CD4-positive, alpha-beta T cell treated with Interleukin-17A for 4 hours (primary cell): ENCODE measurements around the gene BABAM2.
"Not testable (repeated sequence)": the region's sequence is repeated elsewhere in the genome, so short reads cannot be mapped to it uniquely, and the experiment has no call there.

Experiments used
- DNase-seq: peaks from one replicate; pipeline ENCODE4 v3.0.0-alpha.2; 2020; ENCODE audit warnings: mixed read lengths

Gene BABAM2

DNA sequence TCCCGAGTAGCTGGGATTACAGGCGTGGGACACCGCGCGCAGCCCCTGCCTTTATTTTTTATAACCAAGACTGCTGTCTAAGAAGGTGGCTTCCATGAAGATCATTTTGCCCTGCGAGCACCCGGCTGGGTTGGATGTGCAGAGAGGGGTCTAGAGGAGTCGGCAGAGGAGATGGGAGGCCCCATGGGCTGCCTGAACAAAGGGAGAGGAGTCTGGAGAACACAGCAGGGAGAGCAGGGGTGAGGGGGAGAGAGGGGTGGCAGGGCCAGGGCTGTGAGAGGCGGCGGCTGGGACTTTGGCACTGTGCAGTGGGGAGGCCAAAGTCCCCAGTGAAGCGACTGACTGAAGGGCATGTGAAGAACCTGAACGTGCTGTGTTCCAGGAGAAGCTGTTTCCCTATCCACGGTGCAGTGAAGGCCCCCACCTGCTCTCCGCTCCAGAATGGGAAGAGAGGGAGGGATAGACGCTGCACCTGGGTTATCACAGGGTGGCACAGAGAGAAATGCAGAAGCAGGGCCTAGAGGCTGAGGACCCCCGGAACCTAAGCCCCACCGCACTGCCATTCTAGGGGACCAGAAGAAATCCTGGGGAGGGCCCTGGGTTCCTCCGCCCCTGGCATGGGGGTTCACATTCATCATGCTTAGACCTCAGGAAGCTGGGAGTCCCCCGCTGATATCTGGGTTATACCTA lies 477.3 kb downstream of the BABAM2 start:
- DNase-seq, result no peak

DNA sequence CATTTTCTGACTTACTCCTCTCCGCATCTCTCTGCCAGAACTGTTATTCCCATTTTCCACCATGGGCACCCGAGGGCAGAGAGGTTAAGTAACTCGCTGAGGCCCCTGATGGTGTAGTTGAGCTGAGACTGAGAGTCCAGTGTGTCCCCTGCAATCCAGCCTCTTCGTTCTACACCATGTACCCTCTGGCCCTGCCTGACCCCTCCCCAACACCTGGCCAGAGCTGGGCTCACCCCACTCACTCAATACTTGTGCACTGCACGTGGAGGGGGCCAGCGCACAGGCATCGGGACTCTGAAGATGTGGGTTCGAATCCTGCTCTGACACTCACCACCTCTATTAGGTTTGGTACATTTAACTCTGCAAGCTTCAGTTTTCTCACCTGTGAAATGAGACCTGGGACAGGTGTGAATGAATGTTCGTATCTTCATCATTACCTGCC lies 477.8 kb downstream of the BABAM2 start:
- no peak for DNase-seq

DNA sequence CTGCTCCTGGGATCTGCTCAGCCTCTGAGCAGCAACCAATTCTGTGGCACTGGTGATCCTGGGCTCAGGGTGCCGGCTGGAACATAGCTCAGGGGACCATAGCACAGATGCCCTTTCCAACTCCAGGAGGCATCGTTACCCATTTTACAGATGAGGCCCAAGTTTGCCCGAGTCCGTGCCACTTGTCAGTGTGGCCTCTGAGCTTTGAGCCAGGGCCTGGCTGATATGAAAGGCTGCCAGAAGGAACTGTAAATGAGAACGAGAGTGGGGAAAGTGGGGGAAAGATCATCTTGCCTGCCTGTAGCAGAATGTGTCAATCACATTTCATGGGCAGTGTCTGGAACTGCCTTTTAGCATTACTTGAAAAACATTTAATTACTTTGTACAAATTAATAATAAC lies 478.8 kb downstream of the BABAM2 start:
- no peak for DNase-seq

DNA sequence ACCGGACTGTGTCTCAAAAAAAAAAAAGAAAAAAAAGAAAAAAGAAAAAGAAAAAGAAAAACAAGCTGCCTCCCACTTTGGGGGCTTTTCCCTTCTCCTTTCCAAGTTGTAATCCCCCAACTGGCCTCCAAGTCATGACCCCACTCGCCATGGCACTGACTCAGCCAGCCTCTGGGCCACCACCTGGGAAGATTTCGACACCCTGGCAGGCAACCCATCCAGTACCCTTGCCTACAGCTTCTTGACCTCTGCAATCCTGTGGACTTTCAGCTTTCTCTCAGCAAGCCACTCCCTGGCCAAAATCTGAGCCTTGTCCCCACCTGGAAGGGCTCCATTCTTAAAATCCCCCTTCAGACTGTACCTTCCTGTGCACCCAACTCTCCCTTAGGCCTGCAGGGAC lies 479.8 kb downstream of the BABAM2 start:
- no peak for DNase-seq

DNA sequence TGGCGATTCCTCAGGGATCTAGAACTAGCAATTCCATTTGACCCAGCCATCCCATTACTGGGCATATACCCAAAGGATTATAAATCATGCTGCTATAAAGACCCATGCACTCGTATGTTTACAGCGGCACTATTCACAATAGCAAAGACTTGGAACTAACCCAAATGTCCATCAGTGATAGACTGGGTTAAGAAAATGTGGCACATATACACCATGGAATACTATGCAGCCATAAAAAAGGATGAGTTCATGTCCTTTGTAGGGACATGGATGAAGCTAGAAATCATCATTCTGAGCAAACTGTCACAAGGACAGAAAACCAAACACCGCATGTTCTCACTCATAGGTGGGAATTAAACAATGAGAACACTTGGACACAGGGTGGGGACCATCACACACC lies 481.2 kb downstream of the BABAM2 start:
- not testable (repeated sequence) for DNase-seq

DNA sequence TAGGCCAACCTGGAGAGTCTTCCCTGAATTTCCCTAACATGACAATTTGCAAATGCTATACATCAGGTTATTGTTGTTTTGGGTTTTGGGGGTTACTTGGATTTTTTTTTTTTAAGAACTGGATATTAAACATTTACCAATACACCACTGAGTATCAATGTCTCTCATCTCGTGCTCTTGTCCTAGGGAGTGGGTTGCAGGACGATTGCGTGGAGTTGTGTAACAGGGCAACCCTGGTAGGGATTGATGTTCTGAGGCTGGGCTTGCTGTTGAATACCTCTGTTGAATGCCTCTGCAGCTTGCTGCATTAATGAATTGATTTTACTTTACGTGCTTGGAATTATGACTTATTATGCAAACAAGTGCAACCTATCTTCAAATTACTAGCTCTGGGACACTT lies 483.3 kb downstream of the BABAM2 start:
- no peak for DNase-seq

DNA sequence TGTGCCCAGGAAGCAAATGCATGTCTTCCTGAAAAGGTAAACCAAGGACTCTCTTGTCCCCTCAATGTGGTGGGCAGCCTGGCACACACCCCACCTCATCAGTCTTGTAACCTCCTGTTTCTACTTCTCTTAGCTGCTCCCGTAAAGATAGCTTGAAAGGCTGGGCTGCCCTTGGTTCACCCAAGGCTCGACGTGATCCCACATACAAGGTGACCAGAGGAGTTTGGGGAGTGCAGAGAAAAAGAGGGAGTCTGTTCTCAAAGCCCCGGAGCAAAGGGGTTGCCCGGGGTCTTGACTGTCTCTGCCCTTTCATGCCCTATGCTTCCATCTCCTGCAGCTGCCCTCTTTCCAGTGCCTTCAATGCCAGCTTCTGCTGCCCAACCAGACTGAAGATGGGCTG lies 483.8 kb downstream of the BABAM2 start:
- DNase-seq, result no peak

DNA sequence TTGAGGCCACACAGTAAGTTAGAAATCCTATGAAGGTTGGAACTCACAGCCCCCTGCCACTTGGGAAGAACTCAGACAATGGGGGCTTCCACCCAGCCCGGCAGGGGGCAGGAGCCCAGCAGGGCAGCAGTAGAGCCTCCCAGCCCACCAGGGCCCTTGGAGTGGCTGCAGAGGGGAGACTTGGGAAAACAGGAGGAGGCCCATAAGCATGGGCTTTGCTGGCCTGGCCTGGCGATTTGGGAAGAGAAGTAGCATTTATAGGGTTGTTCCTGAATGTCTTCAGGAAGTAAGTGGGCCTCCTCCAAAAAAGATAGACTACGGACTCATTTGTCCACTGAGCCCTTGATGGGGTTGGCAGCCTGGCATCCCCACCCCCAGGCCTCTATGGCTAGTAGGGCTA lies 484.7 kb downstream of the BABAM2 start:
- no peak for DNase-seq

DNA sequence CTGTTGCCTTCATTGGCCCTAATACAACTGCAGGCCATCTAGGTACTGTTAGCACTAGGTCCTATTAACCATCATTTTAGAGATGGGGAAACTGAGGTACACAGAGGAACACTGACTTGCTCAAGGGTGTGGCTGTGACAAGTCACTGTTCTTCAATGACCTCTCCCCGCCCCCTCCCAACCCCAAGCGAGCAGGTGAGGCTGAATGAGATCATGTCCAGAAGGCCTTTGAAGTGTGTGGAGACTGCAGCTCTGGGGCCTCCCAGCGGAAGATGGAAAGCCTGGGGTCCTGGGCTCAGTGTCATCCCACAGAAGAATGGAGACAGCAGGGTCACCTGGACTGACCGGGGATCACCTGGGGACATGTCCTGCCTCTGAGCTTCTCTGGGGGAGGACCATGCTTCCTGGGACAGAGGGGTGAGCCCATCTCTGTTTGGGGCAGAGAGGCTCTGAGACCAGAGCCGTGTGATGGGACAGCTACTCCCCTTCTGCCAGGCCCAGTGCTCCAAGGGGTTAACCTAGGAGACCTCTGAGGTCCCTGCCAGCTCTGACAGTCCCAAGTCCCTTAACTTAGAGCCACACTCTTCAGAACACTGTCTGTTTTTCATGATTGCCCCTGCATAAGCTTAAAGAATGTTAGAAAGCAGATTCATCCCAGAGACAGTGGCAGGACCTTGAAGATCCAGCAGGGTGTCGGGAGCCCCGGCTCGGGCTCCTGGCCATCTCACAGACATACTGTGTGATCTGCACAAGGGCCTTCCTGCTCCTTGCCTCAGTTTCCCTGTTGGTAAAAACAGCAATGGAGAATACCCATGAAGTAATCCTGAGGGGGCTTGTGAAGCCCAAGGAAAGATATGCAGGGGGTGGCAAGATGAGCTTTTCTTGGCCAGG lies 485.5 kb downstream of the BABAM2 start:
- no peak for DNase-seq

DNA sequence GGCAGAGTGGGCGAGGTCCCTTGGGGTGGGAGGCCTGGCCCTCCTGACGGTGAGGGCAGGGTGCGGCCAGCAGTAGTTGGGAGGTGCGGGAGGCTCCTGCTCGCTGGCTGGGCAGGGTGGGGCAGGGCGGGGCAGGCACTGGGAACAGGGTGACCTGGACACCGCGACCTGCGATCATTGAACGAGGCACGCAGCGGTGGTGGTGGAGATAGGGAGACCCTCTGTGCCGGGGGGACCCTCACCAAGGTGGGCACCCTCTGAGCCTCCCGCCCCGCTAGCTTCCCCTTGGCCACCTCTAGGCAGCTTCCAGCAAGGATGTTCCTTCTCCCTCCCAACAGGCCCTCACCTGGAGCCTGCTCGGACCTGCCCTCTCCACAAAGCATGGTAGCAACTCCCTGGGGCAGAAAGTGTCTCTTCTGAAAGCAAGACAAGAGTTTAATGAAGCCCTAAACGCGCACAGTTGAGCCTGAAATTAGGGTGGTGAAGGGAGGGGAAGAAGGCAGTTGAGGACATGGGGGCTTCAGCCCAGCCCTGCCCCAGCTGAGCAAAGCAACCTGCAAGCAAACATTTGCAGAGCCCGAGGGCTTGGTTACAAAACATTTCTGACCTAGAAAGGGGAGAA lies 486.8 kb downstream of the BABAM2 start:
- DNase-seq, result no peak

DNA sequence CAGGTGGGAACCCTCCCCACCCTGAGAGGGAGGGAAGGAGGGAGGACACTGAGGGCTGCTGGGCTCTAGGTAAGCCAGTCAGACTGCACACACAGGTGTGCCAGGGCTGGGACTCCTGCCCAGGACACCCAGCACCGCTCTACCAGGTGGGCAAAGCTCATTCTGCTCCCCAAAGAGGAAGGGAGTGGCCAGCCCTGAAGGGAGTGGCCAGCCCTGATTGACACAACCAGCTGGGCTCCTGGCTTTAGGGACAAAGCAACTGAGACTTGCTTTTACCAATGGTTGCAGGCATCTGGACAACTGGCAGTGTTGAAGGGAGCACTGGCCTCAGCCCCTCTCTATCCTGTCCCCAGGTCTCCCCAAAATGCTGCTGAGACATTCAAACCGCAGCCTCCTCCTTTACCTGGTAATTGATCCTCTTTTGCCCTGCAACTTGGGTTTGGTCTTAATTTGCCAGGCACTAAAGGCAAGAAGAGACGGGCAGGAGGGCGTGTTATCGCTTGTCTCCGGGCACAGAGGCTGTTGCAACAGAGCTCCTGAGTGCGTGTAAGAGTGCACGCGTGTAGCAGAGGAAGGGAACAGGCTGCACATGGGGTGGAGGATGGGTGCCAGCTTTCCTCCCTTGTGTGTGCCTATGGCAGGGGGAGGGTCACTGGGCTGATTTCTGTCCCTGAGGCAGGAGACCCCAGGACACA lies 487.6 kb downstream of the BABAM2 start:
- DNase-seq, result no peak

DNA sequence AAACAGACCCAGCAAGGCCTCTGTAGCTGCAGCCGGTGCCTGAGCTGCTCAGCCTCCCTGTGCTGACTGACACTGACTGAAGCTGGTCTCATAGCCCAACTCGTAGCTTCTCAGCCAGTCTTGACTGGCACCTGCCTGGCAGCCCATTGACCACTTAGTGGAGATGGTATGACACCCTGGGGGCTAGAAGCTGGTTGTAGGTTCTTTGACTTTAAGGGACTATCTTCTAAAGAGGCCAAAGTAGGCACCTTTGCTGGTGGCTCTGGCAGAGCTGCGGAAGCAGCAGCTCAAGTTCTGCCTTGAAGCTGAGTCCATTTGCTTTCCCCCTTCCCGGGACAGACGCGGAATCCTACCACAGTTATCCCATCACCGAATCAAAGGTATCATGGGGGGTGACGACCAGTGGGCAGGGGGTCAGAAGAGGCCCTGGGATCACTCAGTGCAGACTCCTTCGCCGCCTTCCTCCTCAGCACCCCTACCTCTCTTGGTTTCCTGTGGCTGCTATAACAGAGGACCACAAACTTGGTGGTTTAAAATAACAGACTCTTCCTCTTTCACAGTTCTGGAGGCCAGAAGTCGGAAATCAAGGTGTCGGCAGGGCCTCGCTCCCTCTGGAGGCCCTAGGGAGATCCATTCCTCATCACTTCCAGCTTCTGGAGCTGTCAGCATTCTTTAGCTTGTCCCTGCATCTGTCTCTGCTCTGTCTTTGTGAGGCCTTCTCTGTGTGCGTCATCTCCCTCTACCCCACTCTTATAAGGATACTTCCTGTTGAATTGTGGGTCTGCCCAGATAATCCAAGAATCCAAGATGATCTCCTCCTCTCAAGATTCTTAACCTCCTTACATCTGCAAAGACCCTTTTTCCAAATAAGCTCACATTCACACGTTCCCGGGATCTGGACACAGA lies 488.4 kb downstream of the BABAM2 start:
- no peak for DNase-seq

DNA sequence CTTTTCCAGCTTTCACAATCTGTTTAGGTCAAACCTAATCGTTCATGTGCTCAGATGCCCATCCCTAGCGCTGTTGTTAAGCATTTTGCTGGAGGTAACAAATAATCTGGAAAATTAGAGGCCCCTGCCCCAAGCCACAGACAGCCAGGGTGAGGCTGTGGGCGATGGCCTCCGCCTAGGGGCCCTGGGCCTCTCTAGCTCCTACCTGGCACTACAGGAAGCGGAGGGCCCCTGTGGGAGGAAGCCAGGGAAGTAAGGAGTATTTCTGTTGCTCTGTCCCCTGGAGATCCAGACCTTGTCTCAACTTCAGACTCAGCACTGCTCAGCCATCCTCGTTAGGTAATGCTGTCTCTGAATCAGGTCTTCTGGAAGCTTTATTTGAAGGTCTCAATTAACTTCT lies 489.7 kb downstream of the BABAM2 start:
- DNase-seq, result no peak

DNA sequence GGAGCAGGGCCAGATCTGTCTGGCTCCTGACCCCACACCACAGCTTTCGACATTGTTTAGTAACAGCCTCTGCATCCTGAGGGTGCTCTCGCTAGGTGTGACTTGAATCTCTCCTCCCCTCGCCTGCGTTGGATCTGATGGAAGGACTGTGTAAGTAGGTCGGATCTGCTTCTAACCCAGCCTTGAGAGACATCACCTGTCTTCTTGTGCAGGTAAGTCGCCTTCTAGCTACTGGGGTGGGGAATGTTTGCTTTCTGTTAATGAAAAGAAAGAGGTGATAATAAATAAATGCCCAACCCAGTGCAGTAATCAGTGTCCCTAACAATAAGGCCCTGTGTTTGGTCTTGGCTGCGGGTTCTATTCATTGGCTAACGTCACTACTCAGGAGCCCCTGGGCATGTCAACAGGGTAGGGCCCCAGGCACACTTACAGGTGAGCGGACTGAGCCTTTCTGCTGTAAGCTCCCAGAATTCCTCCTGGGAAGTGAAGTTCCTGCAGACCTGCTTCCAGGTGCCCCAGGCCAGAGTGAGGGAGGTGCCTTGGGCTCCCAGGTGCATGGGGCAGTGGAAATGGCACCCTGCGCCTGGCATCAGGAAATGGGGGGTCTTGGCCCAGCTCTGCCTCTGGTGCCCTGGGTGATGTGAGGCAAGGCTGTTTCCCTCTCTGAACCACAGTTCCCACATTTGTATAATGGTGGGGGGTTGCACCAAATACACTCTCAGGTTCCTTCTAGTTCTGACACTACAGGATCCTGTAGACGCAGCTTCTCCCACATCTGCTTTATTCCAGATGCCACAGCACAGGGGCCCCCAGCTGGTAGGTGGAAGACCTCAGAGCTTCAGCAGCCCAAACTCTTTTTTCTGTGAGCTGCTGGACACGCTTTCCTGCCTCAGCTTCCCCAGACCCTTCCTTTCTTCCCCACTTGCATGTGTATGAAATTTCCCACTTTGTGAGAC lies 491.0 kb downstream of the BABAM2 start:
- no peak for DNase-seq

DNA sequence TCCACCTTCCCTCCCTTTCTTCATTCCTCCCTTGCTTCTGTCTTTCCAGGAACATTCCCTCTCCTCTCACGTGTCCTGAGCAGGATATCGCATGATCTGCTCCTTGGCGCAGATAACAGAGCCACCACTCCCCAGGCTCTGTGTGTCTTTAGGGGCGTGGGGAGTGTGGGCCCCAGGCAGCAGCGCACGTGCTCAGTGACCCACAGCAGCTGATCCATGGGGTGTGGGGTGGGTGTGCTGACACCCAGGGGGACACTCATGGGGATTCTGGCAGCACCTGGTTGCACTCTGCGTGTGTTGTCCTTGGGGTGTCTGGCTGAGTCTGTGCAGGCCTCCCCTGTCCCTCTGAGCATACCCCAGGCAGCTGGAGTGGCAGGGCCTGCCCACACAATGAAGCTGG lies 492.2 kb downstream of the BABAM2 start:
- DNase-seq, result no peak

DNA sequence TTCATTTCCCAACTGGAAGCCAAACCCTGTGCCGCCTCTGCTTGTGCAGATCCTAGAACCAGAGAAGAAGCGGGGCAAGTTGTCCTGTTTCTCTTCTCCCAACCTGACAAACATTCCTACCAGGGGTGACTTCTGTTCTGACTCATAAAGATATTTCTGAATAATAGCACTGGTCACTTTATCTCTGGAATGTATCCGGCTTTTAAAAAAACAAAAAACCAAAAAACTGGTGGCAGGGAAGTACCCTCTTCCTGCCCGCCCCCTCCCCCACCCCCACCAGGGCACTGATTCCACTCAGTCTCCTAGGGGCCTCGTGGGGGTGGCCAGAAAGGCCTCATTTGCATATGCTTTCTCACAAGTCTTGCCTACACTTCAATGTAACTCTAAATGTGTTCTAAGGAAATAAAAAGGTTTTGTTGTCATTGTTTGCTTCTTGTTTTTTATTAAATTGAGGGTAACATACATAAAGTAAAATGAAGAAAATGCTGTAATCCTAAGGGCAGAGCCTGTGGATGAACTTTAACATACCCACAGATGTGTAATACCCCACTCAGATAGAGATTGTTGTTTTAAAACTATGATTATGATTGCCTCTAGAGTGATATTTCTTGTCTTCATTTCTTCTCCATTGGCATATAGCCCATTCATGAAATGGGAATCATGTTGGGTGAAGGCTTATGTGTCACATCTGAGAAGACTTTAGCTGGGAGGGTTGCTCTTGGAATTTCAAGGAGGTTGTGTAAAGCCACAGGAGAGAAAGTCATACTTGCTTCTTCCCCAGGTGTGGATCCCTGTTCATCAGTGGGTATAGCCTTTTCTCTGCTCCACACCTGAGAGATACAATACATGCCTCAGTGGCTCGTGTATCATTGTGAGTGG lies 496.8 kb downstream of the BABAM2 start:
- DNase-seq, result no peak
